ENCODE measurements around the gene ROCK1.

Gene ROCK1

DNA sequence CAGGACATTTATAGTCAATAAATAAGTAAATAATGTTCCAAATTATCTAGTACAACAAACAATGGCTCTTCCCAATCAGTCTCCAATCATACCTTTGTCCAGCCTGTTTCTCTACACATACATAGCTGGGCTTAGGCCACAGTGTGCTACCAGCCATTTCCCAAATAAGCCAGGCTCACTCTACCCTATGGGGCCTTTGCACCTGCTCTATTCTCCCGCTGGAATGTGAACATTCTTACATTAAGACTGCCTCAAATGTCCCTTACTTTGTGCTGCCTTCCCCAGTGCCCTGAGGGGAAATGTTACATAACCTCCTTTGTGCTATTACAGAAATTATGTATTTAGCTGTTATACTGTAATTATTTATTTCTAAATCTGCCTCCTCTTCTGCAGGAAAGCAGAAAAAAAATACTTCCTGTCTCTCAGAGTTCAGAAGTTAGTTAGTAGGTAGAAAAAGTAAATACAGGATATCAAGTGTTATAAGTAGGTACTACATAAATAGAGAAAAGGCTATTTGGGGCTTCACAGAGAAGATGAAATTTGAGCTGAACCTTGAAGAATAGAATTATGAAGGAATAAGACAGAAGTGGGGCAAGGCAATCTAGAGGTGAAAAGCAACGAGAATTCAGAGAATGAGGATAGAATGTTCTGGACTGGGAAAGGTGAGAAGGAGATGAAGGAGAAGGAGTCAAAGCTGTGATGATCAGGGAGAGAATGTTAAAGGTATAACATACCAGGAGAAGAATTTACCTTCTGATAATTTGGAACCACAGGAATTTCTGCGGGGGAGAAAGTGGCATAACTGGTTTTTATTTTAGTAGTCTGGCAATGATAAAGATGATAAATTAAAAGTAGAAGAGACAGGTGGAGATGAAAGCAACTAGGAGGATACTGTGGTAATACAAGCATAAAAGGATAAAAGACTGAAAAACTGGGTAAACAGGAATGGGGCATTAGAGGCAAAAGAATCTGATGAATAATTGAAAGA lies 37.0 kb downstream of the ROCK1 start:
- no peak overlapping the region for H3K4me3 ChIP-seq (ENCODE audit: low read length)
- H3K9me3 ChIP-seq (ENCODE audit: insufficient read depth, low read depth, low read length): no peaks in the 10 kb centered on the region
- H3K27ac ChIP-seq (ENCODE audit: low read length): no peak overlapping the region
- no peaks in the 10 kb centered on the region for H3K27me3 ChIP-seq (ENCODE audit: insufficient read depth, low read length)
- no peaks in the 10 kb centered on the region for H3K36me3 ChIP-seq (ENCODE audit: insufficient read depth, low read depth, low read length)
- no peak overlapping the region for H3K9ac ChIP-seq (ENCODE audit: low read depth, low read length)
- no peaks in the 10 kb centered on the region for H3K4me1 ChIP-seq (ENCODE audit: insufficient read depth, low read length)

DNA sequence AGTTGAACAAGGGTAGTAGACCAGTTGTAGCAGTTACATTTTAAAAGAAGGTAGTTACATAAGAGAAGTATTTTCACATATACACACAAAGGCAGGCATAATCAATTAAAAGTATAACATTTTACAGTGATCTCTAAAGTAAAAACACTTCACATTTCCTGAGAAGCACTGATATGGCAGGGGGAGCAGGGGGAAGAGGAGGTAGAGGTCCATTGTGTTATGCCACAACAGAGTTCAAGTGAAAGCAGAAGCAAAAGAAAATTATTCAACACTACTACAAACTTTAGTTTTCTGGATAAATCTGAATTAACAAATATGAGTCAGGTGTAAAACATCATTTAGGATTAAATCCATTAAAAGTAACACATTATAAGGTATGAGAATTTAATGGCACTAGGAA lies 38.4 kb downstream of the ROCK1 start:
- Histone ChIP-seq H3K4me3 (ENCODE audit: low read length) (no peak overlapping the region), H3K27ac (ENCODE audit: low read length) (no peak overlapping the region), H3K4me1 (ENCODE audit: insufficient read depth, low read length) (no peaks in the 10 kb centered on the region), H3K9me3 (ENCODE audit: insufficient read depth, low read depth, low read length) (no peaks in the 10 kb centered on the region), H3K36me3 (ENCODE audit: insufficient read depth, low read depth, low read length) (no peaks in the 10 kb centered on the region), H3K9ac (ENCODE audit: low read depth, low read length) (no peak overlapping the region), H3K27me3 (ENCODE audit: insufficient read depth, low read length) (no peaks in the 10 kb centered on the region)

DNA sequence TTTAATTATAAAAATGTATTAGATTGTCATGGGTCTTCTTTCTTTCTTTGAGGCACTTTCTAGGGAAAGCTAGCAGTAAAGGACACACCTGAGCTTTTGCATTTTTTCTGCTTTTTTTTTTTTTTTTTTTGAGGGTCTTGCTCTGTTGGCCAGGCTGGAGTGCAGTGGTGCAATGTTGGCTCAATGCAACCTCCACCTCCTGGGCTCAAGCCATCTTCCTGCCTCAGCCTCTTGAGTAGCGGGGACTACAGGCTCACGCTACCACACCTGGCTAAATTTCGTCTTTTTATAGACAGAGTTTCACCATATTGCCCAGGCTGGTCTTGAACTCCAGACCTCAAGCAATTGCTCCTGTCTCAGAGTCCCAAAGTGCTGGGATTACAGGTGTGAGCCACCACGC lies 40.5 kb downstream of the ROCK1 start:
- Histone ChIP-seq H3K9ac (ENCODE audit: low read depth, low read length) (no peak overlapping the region), H3K27me3 (ENCODE audit: insufficient read depth, low read length) (no peaks in the 10 kb centered on the region), H3K27ac (ENCODE audit: low read length) (no peak overlapping the region), H3K4me3 (ENCODE audit: low read length) (no peak overlapping the region), H3K36me3 (ENCODE audit: insufficient read depth, low read depth, low read length) (no peaks in the 10 kb centered on the region), H3K4me1 (ENCODE audit: insufficient read depth, low read length) (no peaks in the 10 kb centered on the region), H3K9me3 (ENCODE audit: insufficient read depth, low read depth, low read length) (no peaks in the 10 kb centered on the region)

- Histone ChIP-seq H3K27ac (ENCODE audit: low read length) (no peak overlapping the region), H3K4me3 (ENCODE audit: low read length) (no peak overlapping the region), H3K27me3 (ENCODE audit: insufficient read depth, low read length) (no peaks in the 10 kb centered on the region), H3K36me3 (ENCODE audit: insufficient read depth, low read depth, low read length) (no peaks in the 10 kb centered on the region), H3K9ac (ENCODE audit: low read depth, low read length) (no peak overlapping the region), H3K4me1 (ENCODE audit: insufficient read depth, low read length) (no peaks in the 10 kb centered on the region), H3K9me3 (ENCODE audit: insufficient read depth, low read depth, low read length) (no peaks in the 10 kb centered on the region)
Observed at GRCh38 chr18:21069468-21069867, 42.1 kb downstream of the ROCK1 start.

GRCh38 chr18:21064347-21064746 lies 47.3 kb downstream of the ROCK1 start:
- Histone ChIP-seq H3K9ac (ENCODE audit: low read depth, low read length) (no peak overlapping the region), H3K36me3 (ENCODE audit: insufficient read depth, low read depth, low read length) (no peaks in the 10 kb centered on the region), H3K27ac (ENCODE audit: low read length) (no peak overlapping the region), H3K4me3 (ENCODE audit: low read length) (no peak overlapping the region), H3K27me3 (ENCODE audit: insufficient read depth, low read length) (no peaks in the 10 kb centered on the region), H3K9me3 (ENCODE audit: insufficient read depth, low read depth, low read length) (no peaks in the 10 kb centered on the region), H3K4me1 (ENCODE audit: insufficient read depth, low read length) (no peaks in the 10 kb centered on the region)

DNA sequence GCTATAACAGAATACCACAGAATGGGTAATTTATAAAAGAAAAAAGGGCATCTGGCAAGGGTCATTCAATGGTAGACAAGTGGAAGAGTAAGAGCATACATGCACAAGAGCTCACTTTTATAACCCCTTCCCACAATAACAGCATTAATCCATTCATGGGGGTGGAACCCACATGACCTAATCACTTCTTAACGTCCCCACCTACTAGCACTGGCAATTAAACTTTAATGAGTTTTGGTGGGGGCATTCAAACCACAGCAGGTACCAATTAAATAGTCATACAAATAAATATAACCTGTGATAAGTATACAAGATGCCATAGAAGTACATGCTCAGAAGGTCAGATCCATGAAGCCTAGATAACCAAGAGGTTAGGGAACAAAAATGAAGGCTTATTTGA lies 48.6 kb downstream of the ROCK1 start:
- H3K4me3 ChIP-seq (ENCODE audit: low read length): no peak overlapping the region
- H3K4me1 ChIP-seq (ENCODE audit: insufficient read depth, low read length): no peaks in the 10 kb centered on the region
- no peak overlapping the region for H3K9ac ChIP-seq (ENCODE audit: low read depth, low read length)
- H3K27me3 ChIP-seq (ENCODE audit: insufficient read depth, low read length): no peaks in the 10 kb centered on the region
- no peaks in the 10 kb centered on the region for H3K36me3 ChIP-seq (ENCODE audit: insufficient read depth, low read depth, low read length)
- H3K27ac ChIP-seq (ENCODE audit: low read length): no peak overlapping the region
- H3K9me3 ChIP-seq (ENCODE audit: insufficient read depth, low read depth, low read length): no peaks in the 10 kb centered on the region

DNA sequence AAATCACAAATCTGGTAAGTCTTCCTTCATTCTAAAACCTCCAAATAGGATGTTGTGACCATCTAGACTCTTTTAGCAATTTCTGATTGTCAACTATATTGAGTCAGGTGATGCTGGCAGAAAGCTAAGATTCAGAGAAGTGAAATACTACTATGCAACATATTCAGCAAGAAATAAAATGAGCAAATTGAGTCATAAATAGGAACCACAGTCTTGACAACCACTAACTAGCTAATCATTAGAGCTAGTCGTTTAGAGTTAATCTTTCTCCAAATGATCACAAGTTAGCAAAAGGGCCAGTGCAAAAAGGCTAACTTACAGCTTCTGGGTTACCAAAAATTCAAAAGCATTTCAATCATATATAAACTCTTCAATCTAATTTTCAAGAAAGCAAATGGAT lies 54.5 kb downstream of the ROCK1 start:
- Histone ChIP-seq H3K9me3 (ENCODE audit: insufficient read depth, low read depth, low read length) (no peaks in the 10 kb centered on the region), H3K9ac (ENCODE audit: low read depth, low read length) (no peak overlapping the region), H3K27me3 (ENCODE audit: insufficient read depth, low read length) (no peaks in the 10 kb centered on the region), H3K36me3 (ENCODE audit: insufficient read depth, low read depth, low read length) (no peaks in the 10 kb centered on the region), H3K27ac (ENCODE audit: low read length) (no peak overlapping the region), H3K4me3 (ENCODE audit: low read length) (no peak overlapping the region), H3K4me1 (ENCODE audit: insufficient read depth, low read length) (no peaks in the 10 kb centered on the region)

DNA sequence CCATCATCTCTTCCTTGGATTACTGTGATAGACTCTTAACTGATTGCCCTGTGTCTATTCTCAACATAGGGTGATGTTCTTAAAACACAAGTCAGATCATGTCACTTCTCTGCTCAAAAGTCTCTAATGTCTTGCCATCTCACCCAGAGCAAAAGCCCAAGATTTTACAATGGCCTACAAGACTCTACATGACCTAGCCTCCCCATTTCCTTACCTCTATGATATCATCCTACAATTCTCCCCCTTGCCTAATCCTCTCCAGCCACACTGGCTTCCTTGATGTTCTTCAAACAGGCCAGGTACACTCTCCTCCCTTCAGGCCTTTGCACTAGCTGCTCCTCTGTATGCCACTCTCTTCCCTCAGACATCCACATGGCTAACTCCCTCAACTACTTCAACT lies 55.1 kb downstream of the ROCK1 start:
- Histone ChIP-seq H3K4me3 (ENCODE audit: low read length) (no peak overlapping the region), H3K4me1 (ENCODE audit: insufficient read depth, low read length) (no peaks in the 10 kb centered on the region), H3K36me3 (ENCODE audit: insufficient read depth, low read depth, low read length) (no peaks in the 10 kb centered on the region), H3K9me3 (ENCODE audit: insufficient read depth, low read depth, low read length) (no peaks in the 10 kb centered on the region), H3K27ac (ENCODE audit: low read length) (no peak overlapping the region), H3K9ac (ENCODE audit: low read depth, low read length) (no peak overlapping the region), H3K27me3 (ENCODE audit: insufficient read depth, low read length) (no peaks in the 10 kb centered on the region)

DNA sequence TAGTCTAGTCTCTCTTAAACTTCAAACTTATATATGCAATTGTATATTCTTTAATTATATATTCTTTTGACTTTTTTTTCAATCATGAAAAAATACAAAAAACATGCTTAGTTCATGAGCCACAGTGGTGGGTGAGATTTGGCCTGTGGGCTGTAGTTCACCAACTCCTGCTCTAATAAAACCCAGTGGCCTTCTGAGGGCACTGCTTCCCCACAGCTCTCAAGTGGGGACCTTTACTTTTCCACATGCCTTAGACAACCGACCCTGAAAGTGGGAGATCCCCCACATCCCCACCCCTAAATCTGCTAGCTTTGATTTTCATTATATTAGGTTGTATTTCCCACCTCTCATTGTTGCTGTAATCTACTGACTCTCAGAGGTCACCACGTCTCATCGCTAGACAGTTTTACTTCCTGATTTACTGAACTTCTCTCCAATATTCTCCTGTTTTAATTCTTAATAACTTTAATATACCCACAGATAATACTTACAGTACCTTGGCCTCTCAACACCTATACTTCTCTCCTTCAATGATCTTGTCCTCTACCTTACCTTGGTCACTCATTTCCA lies 57.3 kb downstream of the ROCK1 start:
- Histone ChIP-seq H3K9me3 (ENCODE audit: insufficient read depth, low read depth, low read length) (no peaks in the 10 kb centered on the region), H3K27ac (ENCODE audit: low read length) (no peak overlapping the region), H3K4me3 (ENCODE audit: low read length) (no peak overlapping the region), H3K4me1 (ENCODE audit: insufficient read depth, low read length) (no peaks in the 10 kb centered on the region), H3K9ac (ENCODE audit: low read depth, low read length) (no peak overlapping the region), H3K36me3 (ENCODE audit: insufficient read depth, low read depth, low read length) (no peaks in the 10 kb centered on the region), H3K27me3 (ENCODE audit: insufficient read depth, low read length) (no peaks in the 10 kb centered on the region)

DNA sequence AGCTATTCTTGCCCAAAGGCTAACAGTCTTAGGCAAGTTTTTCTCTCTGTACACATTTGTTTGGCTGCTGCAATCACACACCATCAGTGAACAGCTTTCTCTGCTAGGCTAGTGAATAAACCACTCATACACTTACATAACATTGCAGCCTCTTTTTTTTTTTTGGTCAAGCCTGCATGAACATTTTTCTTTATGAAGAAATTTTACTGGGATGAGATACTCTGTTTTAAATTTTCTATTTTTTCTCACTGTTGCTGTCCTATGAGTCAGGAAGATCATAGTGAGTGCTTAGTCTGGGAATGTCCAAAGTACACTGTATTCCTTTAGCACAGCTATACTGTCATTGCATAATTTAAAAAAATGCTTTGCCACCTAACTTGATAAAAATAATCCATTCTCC lies 58.5 kb downstream of the ROCK1 start:
- Histone ChIP-seq H3K4me3 (ENCODE audit: low read length) (no peak overlapping the region), H3K27ac (ENCODE audit: low read length) (no peak overlapping the region), H3K9ac (ENCODE audit: low read depth, low read length) (no peak overlapping the region), H3K9me3 (ENCODE audit: insufficient read depth, low read depth, low read length) (no peaks in the 10 kb centered on the region), H3K36me3 (ENCODE audit: insufficient read depth, low read depth, low read length) (no peaks in the 10 kb centered on the region), H3K4me1 (ENCODE audit: insufficient read depth, low read length) (no peaks in the 10 kb centered on the region), H3K27me3 (ENCODE audit: insufficient read depth, low read length) (no peaks in the 10 kb centered on the region)

GRCh38 chr18:21052385-21052784 lies 59.2 kb downstream of the ROCK1 start:
- H3K9me3 ChIP-seq (ENCODE audit: insufficient read depth, low read depth, low read length): no peaks in the 10 kb centered on the region
- no peak overlapping the region for H3K4me3 ChIP-seq (ENCODE audit: low read length)
- H3K36me3 ChIP-seq (ENCODE audit: insufficient read depth, low read depth, low read length): no peaks in the 10 kb centered on the region
- no peaks in the 10 kb centered on the region for H3K4me1 ChIP-seq (ENCODE audit: insufficient read depth, low read length)
- H3K27ac ChIP-seq (ENCODE audit: low read length): no peak overlapping the region
- H3K27me3 ChIP-seq (ENCODE audit: insufficient read depth, low read length): no peaks in the 10 kb centered on the region
- no peak overlapping the region for H3K9ac ChIP-seq (ENCODE audit: low read depth, low read length)

GRCh38 chr18:21051620-21052019 lies 60.0 kb downstream of the ROCK1 start:
- no peak overlapping the region for H3K27ac ChIP-seq (ENCODE audit: low read length)
- H3K27me3 ChIP-seq (ENCODE audit: insufficient read depth, low read length): no peaks in the 10 kb centered on the region
- H3K9ac ChIP-seq (ENCODE audit: low read depth, low read length): no peak overlapping the region
- H3K9me3 ChIP-seq (ENCODE audit: insufficient read depth, low read depth, low read length): no peaks in the 10 kb centered on the region
- no peaks in the 10 kb centered on the region for H3K4me1 ChIP-seq (ENCODE audit: insufficient read depth, low read length)
- no peak overlapping the region for H3K4me3 ChIP-seq (ENCODE audit: low read length)
- H3K36me3 ChIP-seq (ENCODE audit: insufficient read depth, low read depth, low read length): no peaks in the 10 kb centered on the region

All from iPS-20b (cell line).